ENCODE measurements around the gene KDELR3.

- TF ChIP-seq CTCF (conservative IDR thresholded peaks at IDR 0.05) (no peak), EZH2 (IDR thresholded peaks at IDR 0.05; ENCODE audit: low read depth) (no peak)
Observed at GRCh38 chr22:38485783-38486182, 17.9 kb downstream of the KDELR3 start.

Data from PC-9 (cell line).